ENCODE measurements around the gene OR10A4. TPM values are rescaled to one million over a fixed set of nuclear protein-coding genes. Genes with fewer than 3 reads are reported as not detected.

OR10A4 gene
- total and polyA plus RNA-seq, 9 of the 15 experiments (the other 6 are each of a cell fraction or from before 2014, with no cell fraction given): not detected

- peak overlapping the region; percentile 94 for H3K4me2 ChIP-seq (ENCODE audit: insufficient read depth, low read length)
- H3K9me1 ChIP-seq (ENCODE audit: control insufficient read depth, insufficient read depth, low read length): no peaks in the 10 kb centered on the region
- WGBS (ENCODE audit: insufficient coverage, low coverage, missing lambda C conversion rate): under 1% methylated on average over 11 of the region's 11 CpGs
- peak overlapping the region; percentile 70 for H3K4me3 ChIP-seq
- peaks cover 31% of the 10 kb centered on the region for H3K36me3 ChIP-seq (ENCODE audit: control insufficient read depth, insufficient read depth, low read length)
- DNase-seq (ENCODE audit: extremely low read depth in 1 of 4, low spot score in 3 of 4) (peak in 1 of 4 experiments; percentile 11), ATAC-seq (peak; percentile 10), FAIRE-seq (no peak)
- in situ Hi-C loops (cut with MboI) (no loop called here), intact Hi-C loops (cut with micrococcal nuclease) (no loop called here)
- no peaks in the 10 kb centered on the region for H3K9me3 ChIP-seq (replicated peaks; ENCODE audit: control insufficient read depth, insufficient read depth, low read depth, low read length)
- peak overlapping the region; percentile 89 for H3K27ac ChIP-seq (ENCODE audit: extremely low read depth, low read depth, low read length)
- TF ChIP-seq PRDM10 (IDR thresholded peaks at IDR 0.05; ENCODE audit: partially characterized antibody) (peak; percentile 65), SMARCB1 (IDR thresholded peaks at IDR 0.05; ENCODE audit: insufficient read length, low read depth) (peak; percentile 15), DACH1 (IDR thresholded peaks at IDR 0.05; ENCODE audit: partially characterized antibody) (peak; percentile 75), NCOA1 (IDR thresholded peaks at IDR 0.05; ENCODE audit: low read depth) (no peak), CEBPG (CRISPR knock-in tag; IDR thresholded peaks at IDR 0.05) (no peak), CEBPG (tag; conservative IDR thresholded peaks at IDR 0.05 in 1 of 2, IDR thresholded peaks at IDR 0.05 in 1 of 2) (no peak), HMGXB4 (CRISPR knock-in tag; IDR thresholded peaks at IDR 0.05) (0 out of 2 replicates have a peak, but pooled peaks have one; percentile 37), HMBOX1 (IDR thresholded peaks at IDR 0.05) (peak; percentile 21; the same call in 1 of the 2 replicates)
- peak overlapping the region; percentile 90 to 98 for H3K9ac ChIP-seq (ENCODE audit: insufficient read depth in 1 of 2, low read depth in 2 of 2, low read length in 2 of 2)
- H3K4me1 ChIP-seq (replicated peaks in 1 of 2; ENCODE audit: control insufficient read depth in 2 of 2, insufficient read depth in 2 of 2, low read length in 2 of 2): peaks cover 0 to 11% of the 10 kb centered on the region in 2 experiments; a peak in 3 of 5 replicates
- H2AFZ ChIP-seq (ENCODE audit: low read depth, low read length): peak overlapping the region; percentile 98
- H3K27me3 ChIP-seq (ENCODE audit: control insufficient read depth in 2 of 2, insufficient read depth in 2 of 2, low read length in 2 of 2): no peaks in the 10 kb centered on the region
- H4K20me1 ChIP-seq (replicated peaks; ENCODE audit: control insufficient read depth, insufficient read depth, low read length): no peaks in the 10 kb centered on the region
- peaks cover 32% of the 10 kb centered on the region for H3K79me2 ChIP-seq (ENCODE audit: control insufficient read depth, insufficient read depth, low read length)
- CTCF ChIA-PET (ENCODE audit: low intra/inter-chr PET ratio): no interaction called here
- POLR2A ChIA-PET: interaction anchor here (0.5 to 1.8 kb wide), 7 partner anchors 8 to 135 kb away, joined by 3 to 7 read pairs (median 4); no protein-coding TSS in a partner anchor
- no TSS peak for BruUV-seq (replicated peaks)
Measured at GRCh38 chr11:6927030-6927617, 50.7 kb downstream of the OR10A4 start.
